ENCODE measurements around the gene SVEP1. TPM values are rescaled to one million over a fixed set of nuclear protein-coding genes. Genes with fewer than 3 reads are reported as not detected.
"Not testable (repeated sequence)": the region's sequence is repeated elsewhere in the genome, so short reads cannot be mapped to it uniquely, and the experiment has no call there.

Gene SVEP1
- total RNA-seq, 1 donor from 2014 or later, result 1.3 TPM

DNA sequence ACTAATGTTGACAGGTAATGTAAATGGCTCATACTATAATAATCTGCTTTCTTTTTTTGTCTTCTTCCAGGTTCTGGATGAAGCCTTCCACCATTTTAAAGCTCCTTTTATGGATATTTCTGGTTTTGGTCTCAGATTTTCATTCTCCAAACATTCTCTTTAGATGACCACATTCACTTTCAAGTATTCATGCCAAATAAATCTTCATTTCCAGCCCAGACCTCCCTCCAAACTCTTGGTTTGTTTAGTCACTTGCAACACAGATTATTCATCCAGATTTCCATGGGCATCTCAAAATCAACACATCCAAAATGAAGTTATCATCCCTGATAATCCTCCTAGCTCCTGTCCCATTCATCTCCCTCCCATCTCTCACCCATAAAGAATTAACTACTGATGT lies 40.3 kb upstream of the SVEP1 start:
- Histone ChIP-seq H3K4me3 (ENCODE audit: low read depth, low read length) (no peak overlapping the region), H3K36me3 (ENCODE audit: control insufficient read depth, insufficient read depth, low read length) (no peaks in the 10 kb centered on the region), H3K27me3 (ENCODE audit: control insufficient read depth, insufficient read depth, low read length) (no peaks in the 10 kb centered on the region)
- DNase-seq (ENCODE audit: low read depth) (no peak), FAIRE-seq (no peak)
- TF ChIP-seq, protein P1, sequence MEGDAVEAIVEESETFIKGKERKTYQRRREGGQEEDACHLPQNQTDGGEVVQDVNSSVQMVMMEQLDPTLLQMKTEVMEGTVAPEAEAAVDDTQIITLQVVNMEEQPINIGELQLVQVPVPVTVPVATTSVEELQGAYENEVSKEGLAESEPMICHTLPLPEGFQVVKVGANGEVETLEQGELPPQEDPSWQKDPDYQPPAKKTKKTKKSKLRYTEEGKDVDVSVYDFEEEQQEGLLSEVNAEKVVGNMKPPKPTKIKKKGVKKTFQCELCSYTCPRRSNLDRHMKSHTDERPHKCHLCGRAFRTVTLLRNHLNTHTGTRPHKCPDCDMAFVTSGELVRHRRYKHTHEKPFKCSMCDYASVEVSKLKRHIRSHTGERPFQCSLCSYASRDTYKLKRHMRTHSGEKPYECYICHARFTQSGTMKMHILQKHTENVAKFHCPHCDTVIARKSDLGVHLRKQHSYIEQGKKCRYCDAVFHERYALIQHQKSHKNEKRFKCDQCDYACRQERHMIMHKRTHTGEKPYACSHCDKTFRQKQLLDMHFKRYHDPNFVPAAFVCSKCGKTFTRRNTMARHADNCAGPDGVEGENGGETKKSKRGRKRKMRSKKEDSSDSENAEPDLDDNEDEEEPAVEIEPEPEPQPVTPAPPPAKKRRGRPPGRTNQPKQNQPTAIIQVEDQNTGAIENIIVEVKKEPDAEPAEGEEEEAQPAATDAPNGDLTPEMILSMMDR (IDR thresholded peaks at IDR 0.05; ENCODE audit: insufficient read depth, low read length, severe bottlenecking), result no peak

DNA sequence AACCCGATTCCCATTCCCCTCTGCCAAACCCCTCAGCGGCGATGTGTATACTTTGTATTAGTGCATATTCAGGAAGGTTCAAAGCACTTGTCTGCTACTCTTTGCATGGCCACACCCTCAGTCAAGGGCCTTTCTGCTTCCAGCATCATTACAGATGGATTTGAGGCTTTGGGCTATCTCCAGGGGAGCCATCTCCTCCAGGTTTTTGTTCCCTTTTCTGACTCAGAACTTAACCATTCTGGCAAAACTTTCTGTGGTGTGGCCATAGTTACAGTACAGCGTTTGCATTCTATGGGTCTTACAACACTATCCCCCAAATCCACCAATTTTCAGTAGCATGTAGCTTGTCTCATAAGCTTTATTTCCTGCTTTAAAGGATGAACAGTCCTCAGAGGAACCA lies 36.0 kb upstream of the SVEP1 start:
- TF ChIP-seq, protein P1 (IDR thresholded peaks at IDR 0.05; ENCODE audit: insufficient read depth, low read length, severe bottlenecking), result no peak
- no peak overlapping the region for H3K4me3 ChIP-seq (ENCODE audit: low read depth, low read length)
- DNase-seq (ENCODE audit: low read depth) (no peak), FAIRE-seq (no peak)
- H3K36me3 ChIP-seq (ENCODE audit: control insufficient read depth, insufficient read depth, low read length), result no peaks in the 10 kb centered on the region
- no peaks in the 10 kb centered on the region for H3K27me3 ChIP-seq (ENCODE audit: control insufficient read depth, insufficient read depth, low read length)

DNA sequence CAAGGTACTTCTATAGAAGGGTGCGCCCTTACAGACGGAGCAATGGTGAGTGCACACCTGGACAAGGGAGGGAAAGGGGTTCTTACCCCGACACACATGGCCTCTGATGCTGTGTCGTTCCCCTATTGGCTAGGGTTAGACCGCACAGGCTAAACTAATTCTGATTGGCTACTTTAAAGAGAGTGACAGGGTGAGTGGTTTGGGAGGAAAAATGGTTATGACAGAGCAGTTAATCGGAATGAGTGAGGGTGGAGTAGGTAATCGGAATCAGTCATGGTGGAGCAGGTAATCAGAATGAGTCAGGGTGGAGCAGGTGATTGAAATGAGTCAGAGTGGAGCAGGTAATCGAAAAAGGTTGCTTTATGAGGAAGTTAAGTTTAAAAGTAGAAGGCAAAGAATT lies 35.0 kb upstream of the SVEP1 start:
- not testable (repeated sequence) for FAIRE-seq; H3K4me3 ChIP-seq (ENCODE audit: low read depth, low read length); H3K36me3 ChIP-seq (ENCODE audit: control insufficient read depth, insufficient read depth, low read length); H3K27me3 ChIP-seq (ENCODE audit: control insufficient read depth, insufficient read depth, low read length)
- peak; percentile 15 for DNase-seq (ENCODE audit: low read depth)

DNA sequence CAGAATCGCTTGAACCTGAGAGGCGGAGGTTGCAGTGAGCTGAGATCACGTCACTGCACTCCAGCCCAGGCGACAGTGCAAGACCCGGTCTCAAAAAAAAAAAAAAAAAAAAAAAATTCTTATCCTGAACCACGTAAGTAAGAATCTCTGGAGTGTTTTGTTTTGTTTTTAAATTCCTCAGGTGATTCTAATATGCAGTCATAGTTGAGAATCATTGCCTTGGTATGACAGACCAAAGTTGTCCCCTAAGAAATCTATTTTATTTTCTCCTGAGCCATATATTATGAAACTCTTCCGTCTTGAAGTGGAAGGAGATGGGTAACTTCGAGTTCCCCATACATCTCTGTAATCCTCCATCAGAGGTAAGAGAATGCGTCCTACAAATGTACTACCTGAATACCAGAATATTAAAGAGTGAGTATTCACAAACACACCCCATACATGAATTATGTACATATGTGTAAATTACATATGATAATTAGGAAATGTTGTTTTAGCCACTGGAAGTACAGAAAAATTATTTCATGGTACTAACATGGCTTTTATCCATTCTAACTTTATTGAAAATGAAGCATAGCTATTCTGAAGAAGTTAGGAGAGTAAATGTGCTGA lies 26.7 kb upstream of the SVEP1 start:
- H3K36me3 ChIP-seq (ENCODE audit: control insufficient read depth, insufficient read depth, low read length), result no peaks in the 10 kb centered on the region
- no peak for DNase-seq (ENCODE audit: low read depth)
- no peaks in the 10 kb centered on the region for H3K27me3 ChIP-seq (ENCODE audit: control insufficient read depth, insufficient read depth, low read length)
- no peak for FAIRE-seq
- H3K4me3 ChIP-seq (ENCODE audit: low read depth, low read length), result no peak overlapping the region
- TF ChIP-seq, protein P1 (IDR thresholded peaks at IDR 0.05; ENCODE audit: insufficient read depth, low read length, severe bottlenecking), result no peak

DNA sequence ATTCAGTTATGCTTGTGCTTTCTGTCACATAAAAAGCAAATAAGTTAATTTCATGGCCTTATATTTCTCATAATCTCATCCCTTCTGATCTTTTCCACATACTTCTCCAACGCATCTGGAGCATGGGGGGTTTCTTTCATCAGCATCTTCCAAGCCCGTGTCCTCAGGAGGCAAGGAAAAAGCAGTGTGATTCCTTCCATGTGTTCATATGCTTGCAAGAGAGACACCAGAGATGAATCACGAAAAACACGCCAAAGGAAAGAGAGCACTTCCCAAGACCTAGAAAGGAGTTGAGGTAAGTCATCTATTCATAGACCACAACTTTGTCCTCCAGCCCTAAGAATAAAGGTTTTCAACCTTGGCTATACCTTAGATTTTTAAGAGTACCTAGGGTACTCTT lies 26.0 kb upstream of the SVEP1 start:
- no peak overlapping the region for H3K4me3 ChIP-seq (ENCODE audit: low read depth, low read length)
- FAIRE-seq (no peak), DNase-seq (ENCODE audit: low read depth) (no peak)
- H3K27me3 ChIP-seq (ENCODE audit: control insufficient read depth, insufficient read depth, low read length), result no peaks in the 10 kb centered on the region
- H3K36me3 ChIP-seq (ENCODE audit: control insufficient read depth, insufficient read depth, low read length), result no peaks in the 10 kb centered on the region
- TF ChIP-seq, protein P1 (IDR thresholded peaks at IDR 0.05; ENCODE audit: insufficient read depth, low read length, severe bottlenecking), result no peak

DNA sequence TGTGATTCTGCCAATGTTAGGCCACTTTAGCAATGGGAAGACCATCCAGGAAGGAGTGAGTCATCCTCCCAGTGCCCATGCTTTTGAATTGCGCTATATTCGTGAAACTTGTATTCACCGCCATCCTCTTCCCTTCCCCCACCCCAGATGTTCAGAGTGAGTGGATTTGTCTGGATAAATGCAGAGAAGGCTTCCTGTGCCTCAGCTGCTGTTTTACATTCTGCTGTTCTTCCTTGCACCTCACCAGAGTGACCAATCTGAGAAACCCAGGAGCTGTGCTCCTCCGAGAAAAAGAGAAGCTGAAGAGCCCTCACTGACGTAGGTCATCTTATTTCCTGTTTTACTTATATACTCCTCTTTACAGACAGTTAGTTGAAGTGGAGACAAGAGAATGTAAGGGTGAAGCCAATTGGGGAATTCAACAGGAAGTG lies 24.6 kb upstream of the SVEP1 start:
- Histone ChIP-seq H3K4me3 (ENCODE audit: low read depth, low read length) (no peak overlapping the region), H3K36me3 (ENCODE audit: control insufficient read depth, insufficient read depth, low read length) (no peaks in the 10 kb centered on the region), H3K27me3 (ENCODE audit: control insufficient read depth, insufficient read depth, low read length) (no peaks in the 10 kb centered on the region)
- DNase-seq (ENCODE audit: low read depth) (no peak), FAIRE-seq (no peak)
- TF ChIP-seq, protein P1 (IDR thresholded peaks at IDR 0.05; ENCODE audit: insufficient read depth, low read length, severe bottlenecking), result no peak

All from bronchial epithelial cell (primary cell).